A549 treated with ZK216348 at 1 μM for 4 hours (cell line): Measurements from ENCODE around the gene HAUS5. TPM values are rescaled to one million over a fixed set of nuclear protein-coding genes. Genes with fewer than 3 reads are reported as not detected.

Experiments
- total RNA-seq: library from RNA; stranded (reverse); fragments of 200-300 nt; extraction: Qiagen RNA extraction; gene quantifications from 5 replicates; pipeline ENCODE4 v1.2.3, GENCODE V29; 2022; ENCODE audit warnings: low read depth

The HAUS5 gene, protein sequence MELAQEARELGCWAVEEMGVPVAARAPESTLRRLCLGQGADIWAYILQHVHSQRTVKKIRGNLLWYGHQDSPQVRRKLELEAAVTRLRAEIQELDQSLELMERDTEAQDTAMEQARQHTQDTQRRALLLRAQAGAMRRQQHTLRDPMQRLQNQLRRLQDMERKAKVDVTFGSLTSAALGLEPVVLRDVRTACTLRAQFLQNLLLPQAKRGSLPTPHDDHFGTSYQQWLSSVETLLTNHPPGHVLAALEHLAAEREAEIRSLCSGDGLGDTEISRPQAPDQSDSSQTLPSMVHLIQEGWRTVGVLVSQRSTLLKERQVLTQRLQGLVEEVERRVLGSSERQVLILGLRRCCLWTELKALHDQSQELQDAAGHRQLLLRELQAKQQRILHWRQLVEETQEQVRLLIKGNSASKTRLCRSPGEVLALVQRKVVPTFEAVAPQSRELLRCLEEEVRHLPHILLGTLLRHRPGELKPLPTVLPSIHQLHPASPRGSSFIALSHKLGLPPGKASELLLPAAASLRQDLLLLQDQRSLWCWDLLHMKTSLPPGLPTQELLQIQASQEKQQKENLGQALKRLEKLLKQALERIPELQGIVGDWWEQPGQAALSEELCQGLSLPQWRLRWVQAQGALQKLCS
- 10.7 to 19.3 TPM (median 15.2 TPM) in 5 replicates for total RNA-seq

DNA sequence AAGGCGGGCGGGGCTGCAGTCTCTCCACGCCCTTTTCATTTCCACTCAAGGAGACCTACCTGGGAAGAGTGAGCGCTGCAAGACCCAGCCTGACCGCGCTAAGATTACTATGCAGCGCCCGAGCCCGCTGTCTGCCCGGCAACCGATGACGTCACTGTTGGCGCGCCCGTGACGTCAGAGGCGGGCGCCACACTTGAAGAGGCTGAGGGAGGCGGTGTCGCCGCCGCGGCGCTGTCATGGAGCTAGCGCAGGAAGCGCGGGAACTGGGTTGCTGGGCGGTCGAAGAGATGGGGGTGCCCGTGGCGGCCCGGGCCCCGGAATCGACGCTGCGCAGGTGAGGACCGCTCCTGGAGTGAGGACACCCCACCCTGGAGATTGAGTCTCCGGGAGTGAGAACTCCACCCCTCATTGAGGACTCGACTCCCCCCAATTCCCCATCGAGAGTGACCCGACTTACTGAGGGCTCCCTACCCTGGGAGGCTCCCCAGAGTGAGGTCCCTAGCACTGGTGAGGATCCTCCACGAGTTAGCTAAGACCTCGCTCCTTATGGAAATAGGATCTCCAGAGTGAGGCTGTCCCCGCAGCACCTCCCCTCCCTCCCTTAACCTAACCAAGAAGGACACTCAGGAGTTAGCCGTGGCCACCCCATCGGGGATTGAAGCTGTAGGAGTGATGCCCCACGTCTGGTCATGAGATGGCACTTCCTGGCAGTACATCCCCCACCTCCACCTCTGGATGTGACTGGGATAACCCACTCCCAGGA, at the start of gene HAUS5:
TSS of gene HAUS5 (plus strand) at position 177 of the 763 bp plus-strand sequence. CDS start at position 237, 60 bp downstream.

DNA sequence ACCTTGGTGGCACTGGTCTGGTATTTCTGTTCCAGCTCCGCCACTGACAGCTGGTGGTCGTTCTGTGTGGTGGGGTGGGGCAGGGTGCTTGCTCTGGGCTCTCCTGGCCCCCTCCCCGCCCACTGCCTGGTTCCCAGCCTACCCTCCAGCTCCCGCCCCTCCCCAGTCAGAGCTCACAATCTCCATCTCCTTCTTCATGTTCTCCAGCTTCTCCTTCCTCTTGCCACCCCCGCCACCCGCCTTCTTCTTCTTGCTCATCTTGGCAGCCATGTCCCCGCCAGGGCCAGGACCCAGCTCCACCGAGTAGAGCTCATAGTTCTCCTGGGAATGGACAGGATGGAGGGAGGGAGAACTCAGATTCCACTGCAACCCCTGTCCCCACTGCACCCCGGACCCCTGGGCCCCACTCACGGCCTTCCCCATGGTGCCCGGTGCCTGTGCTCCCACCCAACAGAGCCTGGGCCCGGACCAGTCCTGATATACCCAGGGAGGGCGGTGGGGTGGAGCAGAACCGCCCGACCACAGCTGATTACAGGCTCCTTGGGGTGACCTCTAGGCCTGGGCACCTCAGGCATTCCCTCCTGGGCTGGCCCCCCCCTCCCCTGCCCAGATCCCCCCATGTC, 49.2 kb upstream of the HAUS5 start, which contains the start of gene ATP4A:
TSS of gene ATP4A (minus strand) at position 452 of the 623 bp plus-strand sequence. CDS start at position 423, 29 bp downstream.

DNA sequence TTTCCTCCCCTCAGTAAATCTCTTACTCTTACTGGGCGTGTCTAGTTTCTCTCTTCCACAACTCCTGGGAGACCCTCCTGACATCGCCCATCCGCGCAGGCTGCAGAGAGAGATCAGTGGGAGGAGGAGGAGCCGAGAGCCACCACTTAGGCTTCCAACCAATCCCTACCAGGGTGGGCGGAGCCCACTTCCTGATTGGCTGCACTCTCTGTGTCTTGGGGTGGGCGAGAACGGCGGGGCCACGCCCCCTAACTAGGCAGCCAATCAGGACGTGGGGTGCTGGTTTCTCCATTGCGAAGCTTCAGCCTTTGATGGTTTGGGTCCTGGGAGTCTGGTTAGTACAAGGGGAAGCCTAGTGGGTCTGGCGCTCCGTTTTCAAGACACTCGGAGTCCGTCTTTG, 26.7 kb upstream of the HAUS5 start, which contains the start of gene PMIS2:
TSS of gene PMIS2 (plus strand) at position 326 of the 400 bp plus-strand sequence. CDS start 87 bp downstream, outside the sequence.

DNA sequence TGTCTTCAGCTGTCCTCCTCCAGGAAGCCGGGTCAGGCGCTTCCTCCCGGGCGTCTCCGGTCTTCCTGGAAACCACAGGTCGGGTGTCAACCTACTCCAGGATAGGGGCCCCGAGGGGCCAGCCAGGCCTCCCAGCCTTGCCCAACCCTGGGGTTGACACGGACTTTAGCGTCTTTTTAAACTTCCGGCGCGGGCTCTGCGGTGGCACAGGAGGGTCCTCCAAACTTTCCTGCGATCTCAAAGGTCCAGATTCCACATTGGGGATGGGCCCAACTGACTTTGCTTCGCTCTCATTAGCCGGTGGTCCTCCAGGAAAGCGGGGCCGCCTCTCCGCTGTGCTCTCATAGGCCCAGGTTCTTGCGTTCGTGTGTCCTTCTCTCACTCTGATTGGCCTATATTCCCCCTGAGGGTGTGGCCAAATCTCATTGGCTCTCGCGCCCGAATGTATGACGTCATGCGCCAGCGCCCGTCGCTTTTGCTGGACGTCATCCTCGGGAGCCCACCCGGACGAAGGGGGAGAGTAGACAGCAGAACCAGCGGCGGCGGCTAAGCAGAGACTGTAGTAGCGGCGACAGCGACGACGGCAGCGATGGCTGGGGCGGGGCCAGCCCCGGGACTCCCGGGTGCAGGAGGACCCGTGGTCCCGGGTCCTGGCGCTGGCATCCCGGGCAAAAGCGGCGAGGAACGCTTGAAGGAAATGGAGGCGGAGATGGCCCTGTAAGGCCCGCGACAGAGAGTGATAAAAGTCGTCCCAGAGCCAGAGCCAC, 16.2 kb downstream of the HAUS5 start, which contains the start of gene RBM42:
TSS of gene RBM42 (plus strand) at position 472 of the 767 bp plus-strand sequence. CDS start at position 590, 118 bp downstream.

DNA sequence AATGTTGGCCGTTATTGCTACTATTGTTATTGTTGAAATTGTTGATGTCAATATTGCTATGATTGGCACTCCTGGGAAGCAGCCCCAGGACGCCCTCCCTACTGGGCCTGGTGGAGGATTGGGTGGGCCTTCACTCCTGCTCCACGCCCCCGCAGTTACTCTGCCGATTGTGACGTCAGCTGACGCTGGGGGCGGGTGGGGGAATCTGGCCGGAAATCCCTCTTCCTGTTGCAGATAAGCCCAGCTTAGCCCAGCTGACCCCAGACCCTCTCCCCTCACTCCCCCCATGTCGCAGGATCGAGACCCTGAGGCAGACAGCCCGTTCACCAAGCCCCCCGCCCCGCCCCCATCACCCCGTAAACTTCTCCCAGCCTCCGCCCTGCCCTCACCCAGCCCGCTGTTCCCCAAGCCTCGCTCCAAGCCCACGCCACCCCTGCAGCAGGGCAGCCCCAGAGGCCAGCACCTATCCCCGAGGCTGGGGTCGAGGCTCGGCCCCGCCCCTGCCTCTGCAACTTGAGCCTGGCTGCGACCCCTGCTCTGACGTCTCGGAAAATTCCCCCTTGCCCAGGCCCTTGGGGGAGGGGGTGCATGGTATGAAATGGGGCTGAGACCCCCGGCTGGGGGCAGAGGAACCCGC, 29.1 kb downstream of the HAUS5 start, which contains the start of gene ETV2:
TSS of gene ETV2 (plus strand) at position 231 of the 637 bp plus-strand sequence. CDS start 716 bp downstream, outside the sequence.

DNA sequence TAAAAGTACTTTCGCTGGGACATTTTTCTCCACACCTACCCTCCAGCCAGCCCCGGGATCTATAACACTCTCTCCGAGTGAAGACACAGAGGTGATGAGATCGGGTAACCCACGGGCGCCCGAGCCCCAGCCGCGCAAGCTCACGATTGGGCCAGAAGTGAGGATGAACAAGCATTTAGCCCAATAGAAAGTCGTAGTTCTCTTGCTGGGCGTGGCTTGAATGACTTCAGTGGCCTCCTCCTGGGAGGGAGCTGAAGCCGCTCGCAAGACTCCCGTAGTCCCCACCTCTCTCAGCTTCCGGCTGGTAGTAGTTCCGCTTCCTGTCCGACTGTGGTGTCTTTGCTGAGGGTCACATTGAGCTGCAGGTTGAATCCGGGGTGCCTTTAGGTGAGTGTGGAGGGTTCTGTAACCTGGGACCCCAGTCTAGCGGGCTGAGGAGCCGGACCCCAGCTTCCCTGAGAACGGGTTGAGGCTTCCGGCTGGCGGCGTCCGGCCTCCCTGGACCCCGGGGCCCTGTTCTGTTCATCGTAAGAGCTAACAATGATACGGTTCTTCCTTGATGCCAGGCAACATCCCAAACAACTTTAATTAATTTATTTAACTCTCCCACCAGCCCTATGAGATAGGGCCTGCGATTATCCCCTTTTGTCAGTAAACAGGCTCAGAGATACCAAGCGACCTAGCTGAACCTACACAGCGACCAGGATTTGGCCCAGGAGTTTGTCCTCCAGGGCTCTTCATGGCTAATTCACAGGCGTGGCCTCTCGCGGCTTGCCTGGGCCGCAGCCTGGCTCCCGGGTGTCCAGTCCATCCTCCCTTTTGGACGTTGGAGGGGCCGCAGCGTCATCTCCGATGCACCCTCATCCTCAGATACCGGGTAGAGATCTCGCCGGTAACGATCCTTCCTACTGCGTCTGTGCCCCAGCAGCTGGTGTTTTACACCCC, 35.8 kb downstream of the HAUS5 start, which contains the start of gene COX6B1:
TSS of gene COX6B1 (plus strand) at position 307 of the 945 bp plus-strand sequence. CDS start 2,921 bp downstream, outside the sequence.

DNA sequence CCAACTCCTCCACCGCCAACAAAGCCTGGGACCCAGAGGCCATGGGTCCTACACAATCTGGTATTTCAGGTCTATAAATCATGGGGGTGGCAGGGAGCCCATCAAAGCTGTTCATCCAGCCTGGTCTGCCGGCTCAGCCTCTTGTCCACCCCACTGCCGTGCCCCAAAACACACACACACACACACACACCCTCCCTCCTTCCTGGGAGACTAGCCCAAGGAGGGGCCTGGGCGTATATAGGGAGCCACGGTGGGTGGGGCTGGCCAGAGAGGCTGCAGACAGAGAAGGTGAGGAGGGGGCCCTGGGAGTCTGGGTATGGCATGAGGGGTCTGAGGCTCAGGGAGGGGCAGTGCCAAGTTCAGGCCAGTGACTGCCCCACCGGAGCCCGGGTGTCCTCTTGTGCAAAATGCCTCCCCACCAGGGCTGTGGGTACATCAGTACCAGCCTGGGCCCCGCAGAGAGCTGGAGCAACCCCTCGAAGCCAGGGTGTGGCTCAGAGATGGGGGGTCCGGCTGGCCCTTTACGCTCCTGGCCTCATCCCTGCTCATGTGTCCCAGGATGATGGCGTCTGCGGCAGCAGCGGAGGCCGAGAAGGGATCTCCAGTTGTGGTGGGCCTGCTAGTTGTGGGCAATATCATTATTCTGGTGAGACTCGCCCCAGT, 53.8 kb downstream of the HAUS5 start, which contains the start of gene UPK1A:
TSS of gene UPK1A (plus strand) at position 267 of the 663 bp plus-strand sequence. CDS start at position 563, 296 bp downstream.

Other genes with a start within 250 kb of the HAUS5 start
- gene GPR42, start 241.7 kb upstream of the HAUS5 start, total RNA-seq, result not detected in 5 replicates
- gene FFAR2, start 164.5 kb upstream of the HAUS5 start, total RNA-seq, result not detected in 5 replicates
- not detected in 5 replicates for gene KRTDAP, start 122.3 kb upstream of the HAUS5 start, total RNA-seq
- gene DMKN, start 99.1 kb upstream of the HAUS5 start, total RNA-seq, result 26.7 to 44.3 TPM (median 38.3 TPM) in 5 replicates
- 2.6 to 4.4 TPM (median 3.2 TPM) in 5 replicates for gene SBSN, start 84.4 kb upstream of the HAUS5 start, total RNA-seq
- not detected in 5 replicates for gene GAPDHS, start 79.3 kb upstream of the HAUS5 start, total RNA-seq
- gene TMEM147, start 67.1 kb upstream of the HAUS5 start, total RNA-seq, result 321 to 437 TPM (median 432 TPM) in 5 replicates
- gene ATP4A, start 49.1 kb upstream of the HAUS5 start, total RNA-seq, result not detected in 5 replicates
- not detected in 5 replicates for gene PMIS2, start 26.6 kb upstream of the HAUS5 start, total RNA-seq
- 125 to 206 TPM (median 199 TPM) in 5 replicates for gene RBM42, start 16.3 kb downstream of the HAUS5 start, total RNA-seq
- gene ETV2, start 29.0 kb downstream of the HAUS5 start, total RNA-seq, result 1.1 to 3.1 TPM (median 2.7 TPM) in 5 replicates
- 1,241 to 1,697 TPM (median 1,334 TPM) in 5 replicates for gene COX6B1, start 35.6 kb downstream of the HAUS5 start, total RNA-seq
- gene UPK1A, start 53.8 kb downstream of the HAUS5 start, total RNA-seq, result 0.46 to 1.2 TPM (median 0.71 TPM) in 5 replicates
- gene ZBTB32, start 91.8 kb downstream of the HAUS5 start, total RNA-seq, result not detected in 5 replicates
- 37.3 to 66.3 TPM (median 62.5 TPM) in 5 replicates for gene KMT2B, start 105.3 kb downstream of the HAUS5 start, total RNA-seq
- 11.8 to 15.8 TPM (median 12.5 TPM) in 5 replicates for gene IGFLR1, start 129.7 kb downstream of the HAUS5 start, total RNA-seq
- gene U2AF1L4, start 132.7 kb downstream of the HAUS5 start, total RNA-seq, result 23.9 to 34.9 TPM (median 27.6 TPM) in 5 replicates
- 243 to 320 TPM (median 282 TPM) in 5 replicates for gene PSENEN, start 132.9 kb downstream of the HAUS5 start, total RNA-seq
- gene LIN37, start 135.8 kb downstream of the HAUS5 start, total RNA-seq, result 21.9 to 27.2 TPM (median 23.2 TPM) in 5 replicates
- 0.15 to 0.33 TPM (median 0.25 TPM) in 5 replicates for gene HSPB6, start 144.3 kb downstream of the HAUS5 start, total RNA-seq
- gene PROSER3, start 145.4 kb downstream of the HAUS5 start, total RNA-seq, result 25.9 to 31.4 TPM (median 30.7 TPM) in 5 replicates
- 3.3 to 8.9 TPM (median 8.1 TPM) in 5 replicates for gene ARHGAP33, start 162.8 kb downstream of the HAUS5 start, total RNA-seq
- gene PRODH2, start 200.1 kb downstream of the HAUS5 start, total RNA-seq, result 0.13 to 0.52 TPM (median 0.38 TPM) in 5 replicates
- gene NPHS1, start 239.8 kb downstream of the HAUS5 start, total RNA-seq, result 0.24 to 0.84 TPM (median 0.44 TPM) in 5 replicates
- 0.24 to 0.70 TPM (median 0.52 TPM) in 5 replicates for gene KIRREL2, start 244.2 kb downstream of the HAUS5 start, total RNA-seq